ENCODE data around the gene TMEM92.

GRCh38 chr17:50329716-50330115 lies 55.5 kb downstream of the TMEM92 start:
- TF ChIP-seq CTCF (IDR thresholded peaks at IDR 0.05): no peak
- TF ChIP-seq POLR2AphosphoS5 (IDR thresholded peaks at IDR 0.05): no peak
